HUES6 (cell line): Measurements from ENCODE around the gene SLC26A1.
A peak's percentile ranks its signal among the peaks of the same experiment; 100 is the strongest.
"Not testable (repeated sequence)": the region's sequence is repeated elsewhere in the genome, so short reads cannot be mapped to it uniquely, and the experiment has no call there.

Experiments used
- H3K27ac ChIP-seq: 2 replicates; pipeline ENCODE4 v1.7.0; 2013; ENCODE audit warnings: low read depth, mild to moderate bottlenecking, low read length, inconsistent platforms
- H3K27me3 ChIP-seq: 2 replicates; pipeline ENCODE4 v1.6.1; 2013; ENCODE audit warnings: low read length; ENCODE audit not compliant: control insufficient read depth, insufficient read depth
- H3K36me3 ChIP-seq: 2 replicates; pipeline ENCODE4 v1.6.1; 2013; ENCODE audit warnings: low read length; ENCODE audit not compliant: control insufficient read depth, insufficient read depth
- H3K4me1 ChIP-seq: 2 replicates; pipeline ENCODE4 v1.6.1; 2013; ENCODE audit warnings: low read length; ENCODE audit not compliant: control insufficient read depth, insufficient read depth
- H3K4me3 ChIP-seq: 2 replicates; pipeline ENCODE4 v1.5.1; 2013; ENCODE audit warnings: low read depth, low read length
- H3K9ac ChIP-seq: one replicate; pipeline ENCODE4 v1.6.1; 2013; ENCODE audit warnings: mild to moderate bottlenecking, low read length
- H3K9me3 ChIP-seq: 2 replicates; pipeline ENCODE4 v1.6.1; 2013; ENCODE audit warnings: low read depth, low read length; ENCODE audit not compliant: control insufficient read depth, insufficient read depth

The SLC26A1 gene

DNA sequence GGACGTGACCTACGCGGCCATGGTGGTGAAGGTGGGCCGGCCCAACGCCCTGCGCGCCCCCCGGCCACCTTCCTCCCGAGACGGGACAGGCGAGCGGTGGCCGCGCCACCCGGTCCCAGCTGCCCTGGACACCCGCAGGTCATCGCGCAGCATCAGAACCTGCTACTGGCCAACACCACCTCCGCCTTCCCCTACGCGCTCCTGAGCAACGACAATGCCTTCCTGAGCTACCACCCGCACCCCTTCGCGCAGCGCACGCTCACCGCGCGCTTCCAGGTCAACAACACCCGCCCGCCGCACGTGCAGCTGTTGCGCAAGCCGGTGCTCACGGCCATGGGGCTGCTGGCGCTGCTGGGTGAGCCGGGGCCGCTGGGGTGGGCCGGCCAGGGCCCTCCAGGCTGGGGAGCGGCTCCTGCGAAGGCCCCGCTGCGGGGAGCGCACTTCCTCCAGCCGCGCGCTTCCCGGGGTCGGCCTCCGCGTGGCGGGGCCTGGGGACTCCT, 9.0 kb upstream of the SLC26A1 start:
- Histone ChIP-seq H3K36me3 (no peaks in the 10 kb centered on the region), H3K27me3 (peaks cover 98% of the 10 kb centered on the region), H3K9me3 (peaks cover 3% of the 10 kb centered on the region; the same call in 1 of the 2 replicates), H3K9ac (no peak overlapping the region), H3K27ac (no peak overlapping the region), H3K4me1 (peaks cover 14% of the 10 kb centered on the region), H3K4me3 (peak overlapping the region; percentile 56)

DNA sequence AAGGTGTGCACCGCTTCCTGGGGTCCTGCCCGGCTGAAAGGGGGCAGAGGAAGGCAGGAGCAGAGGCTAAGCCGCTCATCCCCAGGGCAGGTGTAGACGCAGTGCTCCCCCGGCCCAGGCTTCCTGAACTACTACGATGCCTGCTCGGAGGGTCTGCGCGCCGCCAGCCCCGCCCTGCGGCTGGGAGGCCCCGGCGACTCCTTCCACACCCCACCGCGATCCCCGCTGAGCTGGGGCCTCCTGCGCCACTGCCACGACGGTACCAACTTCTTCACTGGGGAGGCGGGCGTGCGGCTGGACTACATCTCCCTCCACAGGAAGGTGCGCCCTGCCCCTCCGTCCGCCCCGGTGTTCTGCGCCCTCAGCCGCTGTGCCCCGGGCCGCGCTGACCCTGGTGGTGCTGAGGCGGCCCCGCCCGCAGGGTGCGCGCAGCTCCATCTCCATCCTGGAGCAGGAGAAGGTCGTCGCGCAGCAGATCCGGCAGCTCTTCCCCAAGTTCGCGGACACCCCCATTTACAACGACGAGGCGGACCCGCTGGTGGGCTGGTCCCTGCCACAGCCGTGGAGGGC, 8.4 kb upstream of the SLC26A1 start:
- Histone ChIP-seq H3K4me3 (peak overlapping the region; percentile 56), H3K4me1 (peaks cover 14% of the 10 kb centered on the region), H3K27me3 (peaks cover 97% of the 10 kb centered on the region), H3K27ac (no peak overlapping the region), H3K36me3 (no peaks in the 10 kb centered on the region), H3K9ac (no peak overlapping the region), H3K9me3 (no peaks in the 10 kb centered on the region)

DNA sequence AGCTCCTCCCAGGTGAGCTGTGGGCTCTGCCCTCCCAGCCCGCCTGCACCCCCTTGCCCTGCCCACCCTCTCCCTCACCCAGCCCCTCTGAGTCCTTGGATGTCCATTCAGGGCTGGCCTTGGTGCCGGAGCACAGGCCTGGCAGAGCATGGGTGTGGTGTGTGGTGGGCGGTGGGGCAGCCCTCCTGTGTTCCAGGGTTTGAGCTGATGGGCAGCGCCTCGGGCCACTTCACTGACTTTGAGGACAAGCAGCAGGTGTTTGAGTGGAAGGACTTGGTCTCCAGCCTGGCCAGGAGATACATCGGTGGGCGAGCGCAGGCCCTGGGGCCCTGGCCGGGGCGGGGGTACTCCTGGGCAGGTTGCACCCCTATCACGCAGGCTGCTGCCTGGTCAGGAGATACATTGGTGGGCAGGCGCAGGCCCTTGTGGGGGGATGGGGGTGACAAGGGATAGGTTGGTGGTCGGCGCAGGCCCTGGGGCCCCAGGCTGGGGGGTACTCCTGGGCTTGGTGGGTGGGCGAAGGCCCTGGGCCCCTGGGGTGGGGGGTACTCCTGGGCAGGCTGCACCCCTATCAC, 7.6 kb upstream of the SLC26A1 start:
- Histone ChIP-seq H3K4me3 (no peak overlapping the region), H3K27ac (no peak overlapping the region), H3K9ac (no peak overlapping the region), H3K36me3 (no peaks in the 10 kb centered on the region), H3K27me3 (peaks cover 98% of the 10 kb centered on the region), H3K4me1 (peaks cover 14% of the 10 kb centered on the region), H3K9me3 (no peaks in the 10 kb centered on the region)

DNA sequence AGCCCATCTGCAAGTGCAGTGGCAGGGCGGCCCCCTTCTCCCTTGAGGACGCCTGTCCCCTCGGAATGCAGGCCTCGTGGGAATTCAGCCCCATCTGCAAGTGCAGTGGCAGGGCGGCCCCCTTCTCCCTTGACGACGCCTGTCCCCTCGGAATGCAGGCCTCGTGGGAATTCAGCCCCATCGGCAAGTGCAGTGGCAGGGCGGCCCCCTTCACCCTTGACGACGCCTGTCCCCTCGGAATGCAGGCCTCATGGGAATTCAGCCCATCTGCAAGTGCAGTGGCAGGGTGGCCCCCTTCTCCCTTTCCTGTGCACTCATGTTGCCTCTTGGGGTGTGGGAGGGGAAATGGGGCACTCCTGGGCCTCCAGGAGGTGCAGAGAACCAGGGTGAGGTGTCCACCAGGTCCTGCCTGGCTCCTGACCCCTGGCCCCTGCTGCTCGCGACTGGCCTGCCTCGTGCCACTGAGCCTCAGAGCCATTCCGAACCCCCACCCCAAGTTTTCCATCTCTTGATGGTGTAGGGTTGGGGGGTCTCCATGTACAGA, 6.8 kb upstream of the SLC26A1 start:
- no peaks in the 10 kb centered on the region for H3K9me3 ChIP-seq
- H3K9ac ChIP-seq: no peak overlapping the region
- H3K27me3 ChIP-seq: peaks cover 96% of the 10 kb centered on the region
- no peak overlapping the region for H3K4me3 ChIP-seq
- no peaks in the 10 kb centered on the region for H3K36me3 ChIP-seq
- no peak overlapping the region for H3K27ac ChIP-seq
- peaks cover 14% of the 10 kb centered on the region for H3K4me1 ChIP-seq

DNA sequence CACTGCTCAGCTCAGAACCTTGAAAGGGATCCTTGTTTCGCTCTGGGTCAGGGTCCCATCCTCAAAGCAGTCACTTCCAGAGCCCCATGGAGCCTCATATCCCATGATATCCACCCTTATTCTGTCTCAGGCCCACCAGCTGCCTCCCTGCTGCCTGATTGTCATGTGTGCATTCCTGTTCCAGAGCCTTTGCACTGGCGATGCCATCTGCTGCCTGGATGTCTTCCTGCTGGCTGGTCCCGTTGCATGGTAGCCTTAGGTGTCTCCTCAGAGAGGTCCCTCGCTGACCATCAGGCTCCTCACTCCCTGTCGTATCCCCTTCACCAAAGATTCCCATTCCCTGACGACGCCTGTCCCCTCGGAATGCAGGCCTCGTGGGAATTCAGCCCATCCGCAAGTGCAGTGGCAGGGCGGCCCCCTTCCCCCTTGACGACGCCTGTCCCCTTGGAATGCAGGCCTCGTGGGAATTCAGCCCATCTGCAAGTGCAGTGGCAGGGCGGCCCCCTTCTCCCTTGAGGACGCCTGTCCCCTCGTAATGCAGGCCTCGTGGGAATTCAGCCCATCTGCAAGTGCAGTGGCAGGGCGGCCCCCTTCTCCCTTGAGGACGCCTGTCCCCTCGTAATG, 6.1 kb upstream of the SLC26A1 start:
- peaks cover 90% of the 10 kb centered on the region for H3K27me3 ChIP-seq
- not testable (repeated sequence) for H3K9ac ChIP-seq

DNA sequence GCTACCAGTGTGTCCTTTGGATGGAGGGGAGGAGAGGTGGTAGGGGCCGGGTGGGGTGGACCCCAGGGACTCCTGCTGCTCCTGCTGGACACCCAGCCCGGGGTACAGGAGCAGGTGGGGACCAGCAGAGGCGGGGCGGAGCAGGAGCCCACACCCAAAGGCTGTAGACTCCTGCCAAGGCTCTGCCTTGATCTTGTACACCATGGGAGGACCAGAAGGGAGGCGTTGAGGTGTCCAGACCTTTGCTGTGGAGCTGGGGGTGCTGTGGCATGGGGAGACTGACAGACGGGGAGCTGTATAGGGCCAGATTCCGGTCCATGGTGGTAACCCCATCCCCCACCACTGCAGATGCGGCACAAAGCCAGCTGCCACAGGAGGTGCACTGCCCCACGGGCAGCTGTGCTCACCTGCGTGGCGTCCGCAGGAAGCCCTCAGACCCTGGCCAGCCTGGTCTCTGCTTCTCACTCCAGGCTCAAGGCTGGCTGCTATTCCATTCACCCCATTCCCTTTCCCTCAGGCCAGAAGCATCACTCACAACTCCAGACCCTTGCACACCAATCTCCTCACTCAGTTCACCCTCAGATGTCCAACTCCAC, 5.0 kb upstream of the SLC26A1 start:
- H3K27me3 ChIP-seq: peaks cover 80% of the 10 kb centered on the region
- no peak overlapping the region for H3K27ac ChIP-seq

More for the DNA sequence above, 6.1 kb upstream of the SLC26A1 start:
- H3K27ac ChIP-seq, H3K36me3 ChIP-seq, H3K9me3 ChIP-seq, H3K4me3 ChIP-seq: not testable (repeated sequence)
- peaks cover 14% of the 10 kb centered on the region for H3K4me1 ChIP-seq

DNA sequence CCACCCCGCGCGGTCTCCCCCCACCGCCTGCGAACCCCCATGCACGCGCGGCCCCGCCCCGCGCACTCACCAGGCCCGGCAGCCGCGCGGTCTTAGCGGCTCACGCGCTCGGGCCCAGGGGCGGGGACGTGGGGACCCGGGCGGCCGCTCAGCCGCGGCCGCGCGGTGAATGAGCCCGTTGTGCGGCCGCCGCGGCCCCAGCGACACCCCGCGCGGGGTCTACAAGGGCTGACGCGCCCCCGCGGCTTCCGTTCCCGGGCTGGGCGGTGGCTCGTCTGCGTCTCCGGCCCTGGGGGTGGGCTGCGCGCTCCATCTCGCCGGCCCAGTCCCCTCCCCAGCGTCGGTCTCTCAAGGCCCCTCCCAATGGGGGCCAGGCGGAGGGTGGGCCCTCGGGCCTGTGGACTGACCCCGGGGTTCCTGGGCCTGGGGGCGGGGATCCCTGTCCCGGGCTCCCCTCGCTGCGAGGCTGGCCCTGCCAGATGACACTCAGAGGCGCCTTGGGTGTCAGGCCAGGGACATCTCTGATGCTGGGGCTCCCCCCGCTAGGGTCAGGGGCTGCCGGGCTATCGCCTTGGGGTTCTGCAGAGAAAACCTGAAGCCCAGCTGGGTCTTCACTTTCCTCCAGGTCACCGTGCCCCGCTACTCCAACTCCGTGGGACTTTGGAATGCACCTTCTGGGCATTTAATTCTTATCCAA, 4.3 kb upstream of the SLC26A1 start:
- Histone ChIP-seq H3K9ac (no peak overlapping the region), H3K36me3 (no peaks in the 10 kb centered on the region), H3K27ac (no peak overlapping the region), H3K9me3 (no peaks in the 10 kb centered on the region), H3K4me3 (peak overlapping the region; percentile 53), H3K4me1 (peaks cover 14% of the 10 kb centered on the region), H3K27me3 (peaks cover 74% of the 10 kb centered on the region)

More for the DNA sequence above, 5.0 kb upstream of the SLC26A1 start:
- no peaks in the 10 kb centered on the region for H3K9me3 ChIP-seq
- no peaks in the 10 kb centered on the region for H3K36me3 ChIP-seq
- H3K9ac ChIP-seq: no peak overlapping the region
- 0 out of 2 replicates have a peak overlapping the region, but pooled peaks have one; percentile 53 for H3K4me3 ChIP-seq
- peaks cover 14% of the 10 kb centered on the region for H3K4me1 ChIP-seq

DNA sequence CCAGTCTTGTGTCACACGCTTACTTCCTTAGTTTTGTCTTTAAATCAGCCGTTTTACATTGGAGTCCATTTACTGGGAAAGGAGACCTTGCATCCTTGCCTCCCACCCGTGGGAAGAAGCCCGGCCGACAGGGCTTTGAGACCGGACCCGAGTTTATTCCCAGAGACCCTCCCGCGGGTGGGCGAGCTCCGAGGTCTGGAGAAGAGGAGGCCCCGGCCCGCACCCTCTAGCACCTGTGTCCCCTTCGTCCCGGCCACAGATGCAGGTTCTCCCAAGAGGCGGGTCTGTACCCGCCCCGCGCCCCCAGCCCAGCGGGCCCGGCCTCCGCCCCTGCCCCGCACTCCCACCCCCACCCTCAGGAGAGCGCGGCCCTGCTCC, 3.8 kb upstream of the SLC26A1 start:
- Histone ChIP-seq H3K27me3 (peaks cover 69% of the 10 kb centered on the region), H3K9ac (no peak overlapping the region), H3K9me3 (no peaks in the 10 kb centered on the region), H3K27ac (no peak overlapping the region), H3K4me3 (no peak overlapping the region; the same call in 1 of the 2 replicates), H3K4me1 (peaks cover 11% of the 10 kb centered on the region), H3K36me3 (no peaks in the 10 kb centered on the region)

DNA sequence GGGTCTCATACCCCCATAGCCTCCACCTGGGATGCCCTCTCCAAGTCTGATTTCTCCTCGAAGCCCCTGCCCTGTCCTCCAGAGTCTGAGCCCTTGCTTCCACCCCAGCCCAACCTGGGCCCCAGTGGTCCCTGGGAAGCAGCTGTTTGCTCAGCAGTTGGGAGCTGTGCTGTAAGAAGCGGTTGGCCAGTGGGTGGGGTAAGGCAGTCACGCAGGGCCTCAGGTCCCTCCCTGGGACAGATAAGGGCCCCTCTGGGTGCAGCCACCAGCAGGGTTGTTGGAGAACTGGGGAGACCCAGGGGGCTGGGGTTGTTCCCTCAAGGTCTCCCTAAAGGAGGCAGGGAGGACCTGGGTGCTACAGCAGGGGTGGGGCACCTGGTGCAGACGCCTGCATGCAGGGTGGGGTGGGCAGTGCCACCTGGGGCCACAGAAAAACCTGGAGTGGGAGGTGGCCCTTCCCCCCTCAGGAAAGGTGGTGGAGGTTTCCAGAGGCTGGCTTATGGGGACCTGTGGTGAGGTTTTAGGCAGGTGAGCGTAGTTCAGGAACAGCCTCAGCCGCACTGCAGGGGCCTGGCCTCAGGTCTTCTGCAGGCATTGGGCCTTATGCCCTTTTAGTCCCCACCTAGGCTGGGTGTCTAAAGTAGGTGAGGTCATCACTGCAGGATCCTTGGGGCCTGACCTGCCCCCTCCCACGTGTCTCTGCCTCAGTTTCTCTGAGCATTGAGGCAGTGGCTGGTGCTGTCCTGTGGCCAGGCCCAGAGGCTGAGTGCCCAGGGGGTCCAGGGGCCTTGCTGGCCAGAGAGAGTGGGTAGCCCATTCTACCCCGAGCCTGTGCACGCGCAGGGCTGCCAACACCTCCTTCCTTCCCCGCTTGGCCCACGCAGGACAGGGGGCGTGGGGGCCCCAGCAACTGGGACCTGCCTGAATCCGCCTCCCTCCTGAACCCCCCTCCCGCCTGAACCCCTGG, 3.1 kb upstream of the SLC26A1 start:
- no peaks in the 10 kb centered on the region for H3K9me3 ChIP-seq
- H3K27me3 ChIP-seq: peaks cover 62% of the 10 kb centered on the region
- H3K9ac ChIP-seq: no peak overlapping the region
- H3K4me1 ChIP-seq: peaks cover 8% of the 10 kb centered on the region
- no peak overlapping the region for H3K27ac ChIP-seq
- no peaks in the 10 kb centered on the region for H3K36me3 ChIP-seq
- no peak overlapping the region for H3K4me3 ChIP-seq
